GM23248 (cell line): ENCODE results near the gene ATP6V0A1. TPM values are rescaled to one million over a fixed set of nuclear protein-coding genes. Genes with fewer than 3 reads are reported as not detected.
A peak's percentile ranks its signal among the peaks of the same experiment; 100 is the strongest.

Source experiments
- DNase-seq: peaks from one replicate; pipeline ENCODE4 v3.0.0-alpha.2; 2015
- H2AFZ ChIP-seq: fragments of 200-600 bp; sonication (generic); 2 replicates; pipeline ENCODE4 v1.6.1; 2016; ENCODE audit warnings: antibody characterized with exemption
- H3F3A ChIP-seq: fragments of 200-600 bp; sonication (generic); 2 replicates; pipeline ENCODE4 v1.6.1; 2016; ENCODE audit warnings: mild to moderate bottlenecking, antibody characterized with exemption, mixed run types; ENCODE audit not compliant: insufficient read depth
- H3K27ac ChIP-seq: fragments of 200-600 bp; sonication (generic); 2 replicates; pipeline ENCODE4 v1.5.1; 2016; ENCODE audit warnings: mild to moderate bottlenecking
- H3K27me3 ChIP-seq: fragments of 200-600 bp; sonication (generic); replicated peaks from 2 replicates; pipeline ENCODE4 v1.6.1; 2016; ENCODE audit warnings: mild to moderate bottlenecking; ENCODE audit not compliant: insufficient read depth
- H3K36me3 ChIP-seq: fragments of 200-600 bp; sonication (generic); 2 replicates; pipeline ENCODE4 v1.6.1; 2016; ENCODE audit warnings: low read depth, mild to moderate bottlenecking
- H3K4me1 ChIP-seq: fragments of 200-600 bp; sonication (generic); 2 replicates; pipeline ENCODE4 v1.6.1; 2016; ENCODE audit warnings: mild to moderate bottlenecking; ENCODE audit not compliant: insufficient read depth
- H3K4me2 ChIP-seq: fragments of 200-600 bp; sonication (generic); one replicate; pipeline ENCODE4 v1.6.1; 2016; ENCODE audit warnings: mild to moderate bottlenecking; ENCODE audit not compliant: unreplicated experiment
- H3K4me3 ChIP-seq: fragments of 200-600 bp; sonication (generic); 2 replicates; pipeline ENCODE4 v1.5.1; 2016; ENCODE audit warnings: mild to moderate bottlenecking
- H3K79me2 ChIP-seq: fragments of 200-600 bp; sonication (generic); 2 replicates; pipeline ENCODE4 v1.6.1; 2016; ENCODE audit warnings: mild to moderate bottlenecking; ENCODE audit not compliant: insufficient read depth
- H3K9ac ChIP-seq: fragments of 200-600 bp; sonication (generic); 2 replicates; pipeline ENCODE4 v1.6.1; 2016; ENCODE audit warnings: mild to moderate bottlenecking
- H3K9me2 ChIP-seq: fragments of 200-600 bp; sonication (generic); 2 replicates; pipeline ENCODE4 v1.6.1; 2016; ENCODE audit warnings: mixed run types, mild to moderate bottlenecking, moderate library complexity; ENCODE audit not compliant: insufficient read depth
- H3K9me3 ChIP-seq: fragments of 200-600 bp; sonication (generic); one replicate; pipeline ENCODE4 v1.6.1; 2017; ENCODE audit warnings: low read depth
- H4K20me1 ChIP-seq: fragments of 200-600 bp; sonication (generic); 2 replicates; pipeline ENCODE4 v1.6.0; 2016; ENCODE audit not compliant: insufficient read depth
- EZH2 ChIP-seq: fragments of 200-600 bp; sonication (generic); IDR thresholded peaks from 2 replicates; pipeline ENCODE4 v1.6.1; 2018; ENCODE audit warnings: antibody characterized with exemption, mild to moderate bottlenecking; ENCODE audit not compliant: insufficient read depth, poor library complexity, severe bottlenecking
- EZH2phosphoT487 ChIP-seq: fragments of 200-600 bp; sonication (generic); IDR thresholded peaks from 2 replicates; pipeline ENCODE4 v1.6.1; 2018; ENCODE audit warnings: antibody characterized with exemption, moderate library complexity, mild to moderate bottlenecking, low read depth; ENCODE audit not compliant: insufficient read depth
- WGBS, 2 experiments: methylation state at CpG; one replicate each; pipeline ENCODE4 v1.1.6; 2015 to 2017; ENCODE audit warnings: low lambda C conversion rate in 2 of 2, low coverage in 1 of 2; ENCODE audit errors: missing lambda C conversion rate in 2 of 2; 5-methylcytosine and 5-hydroxymethylcytosine counted together
- in situ Hi-C: fragments of 300-500 bp; cut with MboI; formaldehyde crosslinking; loops from 2 replicates; pipeline ENCODE4 v1.15.0; 2020
- polyA plus RNA-seq: library from polyadenylated mRNA; unstranded; fragments of >200 nt; fragmentation: Nextera tagmentation; extraction: Ambion mirVana; gene quantifications from 2 replicates; pipeline ENCODE4 v1.2.1, GENCODE V29; 2016
- total RNA-seq: library from RNA; depleted of rRNA; stranded (reverse); fragments of >200 nt; shearing (Covaris generic); gene quantifications from 2 replicates; pipeline ENCODE4 v1.2.3, GENCODE V29; 2014

The ATP6V0A1 gene
- total and polyA plus RNA-seq, 2 experiments from 2014 or later: 15.3 to 26.0 TPM

DNA sequence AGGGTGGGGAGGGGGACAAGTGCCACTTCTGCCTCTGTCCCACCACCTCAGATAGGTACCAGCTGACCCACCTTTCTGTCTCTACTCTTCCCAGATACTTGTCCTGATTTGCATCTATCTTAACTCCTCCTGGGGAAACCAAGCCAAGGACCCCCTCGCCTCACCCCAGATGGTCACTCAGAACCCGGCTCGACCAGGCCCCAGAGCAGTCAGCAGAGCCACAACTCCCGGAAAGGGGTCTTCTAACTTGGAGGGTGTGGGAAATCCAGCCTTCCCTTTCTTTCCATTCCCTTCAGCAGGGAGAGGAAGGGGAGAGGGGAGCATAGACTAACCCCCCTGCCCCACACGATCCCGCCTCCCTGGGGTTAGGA is 37.6 kb upstream of the ATP6V0A1 start:
- peak overlapping the region; percentile 91 for H3K27ac ChIP-seq
- peak overlapping the region; percentile 97 for H3K9ac ChIP-seq
- no peaks in the 10 kb centered on the region for H3K9me2 ChIP-seq
- peaks cover 62% of the 10 kb centered on the region for H3F3A ChIP-seq
- H3K27me3 ChIP-seq: no peaks in the 10 kb centered on the region
- peak overlapping the region; percentile 98 for H3K4me3 ChIP-seq
- in situ Hi-C loops: no loop called here
- no peak for TF ChIP-seq EZH2
- no peak for TF ChIP-seq EZH2phosphoT487
- no peak for DNase-seq
- peaks cover 86% of the 10 kb centered on the region for H3K79me2 ChIP-seq
- no peaks in the 10 kb centered on the region for H3K9me3 ChIP-seq
- WGBS, 2 experiments: 1 to 3% methylated on average over 6 of the region's 6 CpGs
- H3K4me1 ChIP-seq: peaks cover 35% of the 10 kb centered on the region
- H4K20me1 ChIP-seq: peaks cover 28% of the 10 kb centered on the region; the same call in 1 of the 2 replicates
- H3K4me2 ChIP-seq: peak overlapping the region; percentile 97
- H2AFZ ChIP-seq: no peak overlapping the region
- peaks cover 13% of the 10 kb centered on the region; the same call in 1 of the 2 replicates for H3K36me3 ChIP-seq

DNA sequence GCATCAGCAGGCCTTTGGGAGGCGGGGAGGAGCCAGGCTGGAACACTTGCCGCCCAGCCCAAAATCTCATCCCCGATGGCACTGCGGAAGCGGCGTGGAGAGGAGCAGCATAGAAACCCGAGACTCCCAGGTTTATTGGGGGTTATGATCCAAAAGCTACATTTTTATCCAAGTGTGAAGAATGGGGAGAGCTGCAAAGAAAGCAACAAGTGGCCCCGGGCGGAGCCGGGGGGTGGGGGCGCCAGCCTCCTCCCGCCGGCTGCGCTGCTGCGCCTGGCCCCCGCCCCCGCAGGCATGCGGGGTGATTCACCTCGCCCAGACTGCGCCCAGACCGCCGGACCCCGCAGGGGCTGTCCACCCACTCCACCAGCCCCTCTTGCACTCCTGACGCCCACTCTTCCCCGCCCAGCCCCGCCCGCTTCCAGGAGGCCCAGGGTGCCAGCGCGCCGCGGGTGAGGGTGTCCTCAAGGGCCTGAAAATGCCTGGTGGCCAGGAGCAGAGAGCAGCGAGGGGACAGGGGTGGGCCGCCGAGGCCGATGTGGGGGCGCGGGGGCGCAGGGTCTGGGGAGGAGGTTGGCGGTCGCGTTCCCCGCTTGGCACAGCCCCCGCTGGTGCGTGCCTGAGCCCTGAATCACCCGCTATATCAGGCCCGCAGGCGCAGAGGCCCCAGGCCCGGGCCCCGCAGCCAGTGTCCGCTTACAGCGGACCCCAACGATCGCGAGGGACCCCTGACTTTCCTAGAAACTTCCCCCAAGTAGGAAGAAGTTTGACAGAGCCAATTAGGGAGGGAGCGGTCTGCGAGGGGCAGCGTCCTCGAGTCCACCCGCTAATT is 37.0 kb upstream of the ATP6V0A1 start:
- Histone ChIP-seq H3K9ac (peak overlapping the region; percentile 97), H3K27ac (peak overlapping the region; percentile 91), H3K79me2 (peaks cover 80% of the 10 kb centered on the region), H3K4me1 (peaks cover 32% of the 10 kb centered on the region), H3K36me3 (peaks cover 13% of the 10 kb centered on the region; the same call in 1 of the 2 replicates), H3F3A (peaks cover 64% of the 10 kb centered on the region), H3K9me2 (no peaks in the 10 kb centered on the region), H3K9me3 (no peaks in the 10 kb centered on the region), H3K4me3 (peak overlapping the region; percentile 98), H4K20me1 (peaks cover 25% of the 10 kb centered on the region; the same call in 1 of the 2 replicates), H3K27me3 (no peaks in the 10 kb centered on the region), H2AFZ (no peak overlapping the region), H3K4me2 (peak overlapping the region; percentile 97)
- in situ Hi-C loops: no loop called here
- TF ChIP-seq EZH2: no peak
- no peak for TF ChIP-seq EZH2phosphoT487
- 1% methylated on average over 37 to 48 of the region's 59 CpGs for WGBS, 2 experiments
- peak; percentile 90 for DNase-seq

DNA sequence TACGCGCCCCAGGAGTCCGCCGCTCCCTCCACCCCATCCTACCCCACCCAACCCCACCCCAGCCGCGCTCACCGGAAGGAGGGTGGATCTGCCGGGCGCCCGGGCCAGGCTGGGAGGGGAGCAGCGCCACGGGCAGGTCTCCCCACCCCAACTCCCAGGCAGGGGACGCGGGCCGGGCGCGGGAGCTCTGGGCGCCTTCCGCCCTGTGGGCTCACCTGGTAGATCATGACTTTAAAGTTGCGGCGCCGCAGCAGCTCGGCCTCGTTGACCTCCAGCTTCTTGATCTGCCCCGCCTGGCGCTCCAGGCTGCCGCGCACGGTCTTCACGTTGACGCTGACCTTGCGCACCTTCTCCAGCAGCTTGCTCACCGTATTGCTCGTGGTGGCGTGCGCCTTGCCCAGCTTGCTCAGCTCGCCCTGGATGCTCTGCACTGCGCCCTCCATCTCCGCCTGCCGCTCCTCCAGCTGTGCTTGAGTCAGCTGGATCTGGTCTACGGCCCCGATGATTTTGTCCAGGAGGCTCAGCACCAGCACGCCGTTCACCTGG is 36.2 kb upstream of the ATP6V0A1 start:
- Histone ChIP-seq H3K4me1 (peaks cover 32% of the 10 kb centered on the region), H3K4me2 (peak overlapping the region; percentile 67), H3F3A (peaks cover 60% of the 10 kb centered on the region), H3K4me3 (peak overlapping the region; percentile 98), H4K20me1 (peaks cover 17% of the 10 kb centered on the region; the same call in 1 of the 2 replicates), H3K9me3 (no peaks in the 10 kb centered on the region), H3K79me2 (peaks cover 74% of the 10 kb centered on the region), H3K27ac (peak overlapping the region; percentile 91), H2AFZ (no peak overlapping the region), H3K9ac (peak overlapping the region; percentile 97), H3K36me3 (peaks cover 13% of the 10 kb centered on the region; the same call in 1 of the 2 replicates), H3K9me2 (no peaks in the 10 kb centered on the region), H3K27me3 (no peaks in the 10 kb centered on the region)
- in situ Hi-C loops: no loop called here
- peak; percentile 77 for DNase-seq
- TF ChIP-seq EZH2phosphoT487 (no peak), EZH2 (no peak)
- WGBS, 2 experiments: 0 to 1% methylated on average over 37 to 43 of the region's 44 CpGs

DNA sequence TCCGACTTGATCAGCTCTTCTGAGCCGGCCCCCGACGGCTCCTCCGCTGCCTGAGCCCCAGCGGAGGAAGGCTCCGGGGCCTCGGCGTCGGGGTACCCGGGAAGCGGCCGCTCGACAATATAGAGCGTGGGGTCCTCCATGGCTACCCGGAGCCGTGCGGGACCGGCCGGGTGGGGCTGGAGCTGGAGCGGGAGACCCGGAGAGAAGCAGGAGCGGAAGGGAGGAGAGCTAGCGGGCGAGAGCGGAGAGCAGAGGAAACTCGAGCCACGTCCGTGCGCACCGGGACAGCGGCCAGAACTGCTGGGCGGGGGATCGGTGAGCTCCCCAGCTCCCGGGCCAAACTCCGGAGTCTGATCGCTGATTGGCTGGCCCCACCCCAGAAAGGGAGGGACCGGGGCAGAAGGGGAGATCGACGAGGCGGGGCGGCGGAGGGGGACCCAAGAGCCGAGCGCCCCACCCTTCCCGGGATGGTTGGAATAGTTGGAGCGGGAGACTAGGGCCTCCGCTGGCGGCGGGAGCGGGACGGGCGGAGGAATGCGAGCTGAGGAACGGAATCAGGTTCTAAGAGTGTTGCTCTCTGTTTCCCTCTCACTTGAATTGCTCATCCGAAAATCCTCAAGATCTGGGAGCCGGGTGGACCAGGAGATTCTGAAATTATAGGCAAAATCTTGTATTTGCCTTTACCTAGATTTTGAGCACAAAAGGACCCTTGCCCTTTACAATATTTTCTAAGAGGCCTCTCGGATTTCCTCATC is 35.5 kb upstream of the ATP6V0A1 start, which contains the start of gene CAVIN1:
Gene CAVIN1 (minus strand): TSS at position 299 of the 755 bp plus-strand sequence. CDS start 159 bp downstream, at position 140.
- Histone ChIP-seq H3K27ac (peak within 1 kb of the TSS; percentile 91), H3K36me3 (peaks cover 7% of the 10 kb centered on the region; the same call in 1 of the 2 replicates), H4K20me1 (peaks cover 13% of the 10 kb centered on the region; the same call in 1 of the 2 replicates), H3K9ac (peak within 1 kb of the TSS; percentile 97), H3K9me2 (no peaks in the 10 kb centered on the region), H3K4me1 (peaks cover 36% of the 10 kb centered on the region), H3K4me3 (peak within 1 kb of the TSS; percentile 98), H3F3A (peaks cover 60% of the 10 kb centered on the region), H3K4me2 (peak within 1 kb of the TSS; percentile 98), H3K27me3 (no peaks in the 10 kb centered on the region), H3K9me3 (no peaks in the 10 kb centered on the region), H2AFZ (peak within 1 kb of the TSS; percentile 46), H3K79me2 (peaks cover 72% of the 10 kb centered on the region)
- peak; percentile 99 for DNase-seq
- in situ Hi-C loops: no loop called here
- WGBS, 2 experiments: 1% methylated on average over 49 to 58 of the region's 58 CpGs
- TF ChIP-seq EZH2: no peak
- TF ChIP-seq EZH2phosphoT487: no peak
